ENCODE measurements around the gene SLC23A2.

GRCh38 chr20:4855555-4855954 lies 145.8 kb downstream of the SLC23A2 start:
- no peak for TF ChIP-seq EZH2 (IDR thresholded peaks at IDR 0.05; ENCODE audit: insufficient read depth, poor library complexity, severe bottlenecking)
- no peak for TF ChIP-seq EZH2phosphoT487 (IDR thresholded peaks at IDR 0.05; ENCODE audit: insufficient read depth, low read depth)
